Large intestine (tissue), 12 donors: ENCODE data around the gene RCC2. TPM values are rescaled to one million over a fixed set of nuclear protein-coding genes. Genes with fewer than 3 reads are reported as not detected.
"Not testable (repeated sequence)": the region's sequence is repeated elsewhere in the genome, so short reads cannot be mapped to it uniquely, and the experiment has no call there.

Source experiments
- DNase-seq, 2 donors: peaks; one replicate each; pipeline versions ENCODE4 v3.0.0 to v3.0.0-alpha.2; 2013
- H3K27ac ChIP-seq: one replicate; pipeline ENCODE4 v1.5.1; 2013; ENCODE audit warnings: low read length
- H3K27me3 ChIP-seq: 2 replicates; pipeline ENCODE4 v1.6.1; 2013; ENCODE audit warnings: low read length; ENCODE audit not compliant: control insufficient read depth, insufficient read depth
- H3K36me3 ChIP-seq: 2 replicates; pipeline ENCODE4 v1.6.1; 2013; ENCODE audit warnings: low read length; ENCODE audit not compliant: control insufficient read depth, insufficient read depth
- H3K4me1 ChIP-seq: one replicate; pipeline ENCODE4 v1.6.1; 2013; ENCODE audit warnings: low read length; ENCODE audit not compliant: control insufficient read depth, insufficient read depth
- H3K4me3 ChIP-seq: one replicate; pipeline ENCODE4 v1.5.1; 2013; ENCODE audit warnings: low read length
- H3K9me3 ChIP-seq: one replicate; pipeline ENCODE4 v1.6.1; 2013; ENCODE audit warnings: mild to moderate bottlenecking, low read depth, low read length, moderate library complexity; ENCODE audit not compliant: control insufficient read depth
- WGBS: methylation state at CpG from one replicate; pipeline ENCODE4 v1.1.5; 2013; ENCODE audit warnings: low lambda C conversion rate; ENCODE audit not compliant: insufficient coverage; 5-methylcytosine and 5-hydroxymethylcytosine counted together
- long read RNA-seq, 11 donors: transcript quantifications; one replicate each; lab custom pipeline, GENCODE V29; 2026
- polyA plus RNA-seq: library from polyadenylated mRNA; unstranded; fragments of 120-200 nt; gene quantifications from one replicate; pipeline ENCODE4 v1.2.1, GENCODE V29; 2013

The RCC2 gene
- 51.0 TPM for polyA plus RNA-seq
- long read RNA-seq, donor 1, full-length matches to known transcripts, result 4 of 4 reads
- long read RNA-seq, donor 1, partial matches to known transcripts, result 0 of 4 reads
- long read RNA-seq, donor 1, other reads (novel, unspliced or antisense), result 0 of 4 reads
- long read RNA-seq, donor 2, full-length matches to known transcripts, result 11 of 11 reads
- long read RNA-seq, donor 2, partial matches to known transcripts, result 0 of 11 reads
- long read RNA-seq, donor 2, other reads (novel, unspliced or antisense), result 0 of 11 reads
- long read RNA-seq, donor 3, result 0 reads
- long read RNA-seq, donor 4, result 0 reads
- long read RNA-seq, donor 5, full-length matches to known transcripts, result 7 of 7 reads
- long read RNA-seq, donor 5, partial matches to known transcripts, result 0 of 7 reads
- long read RNA-seq, donor 5, other reads (novel, unspliced or antisense), result 0 of 7 reads
- long read RNA-seq, donor 6, full-length matches to known transcripts, result 12 of 12 reads
- long read RNA-seq, donor 6, partial matches to known transcripts, result 0 of 12 reads
- long read RNA-seq, donor 6, other reads (novel, unspliced or antisense), result 0 of 12 reads
- long read RNA-seq, donor 7, full-length matches to known transcripts, result 2 of 2 reads
- long read RNA-seq, donor 7, partial matches to known transcripts, result 0 of 2 reads
- long read RNA-seq, donor 7, other reads (novel, unspliced or antisense), result 0 of 2 reads
- long read RNA-seq, donor 8, full-length matches to known transcripts, result 11 of 11 reads
- long read RNA-seq, donor 8, partial matches to known transcripts, result 0 of 11 reads
- long read RNA-seq, donor 8, other reads (novel, unspliced or antisense), result 0 of 11 reads
- long read RNA-seq, donor 9, full-length matches to known transcripts, result 7 of 7 reads
- long read RNA-seq, donor 9, partial matches to known transcripts, result 0 of 7 reads
- long read RNA-seq, donor 9, other reads (novel, unspliced or antisense), result 0 of 7 reads
- long read RNA-seq, donor 10, full-length matches to known transcripts, result 6 of 6 reads
- long read RNA-seq, donor 10, partial matches to known transcripts, result 0 of 6 reads
- long read RNA-seq, donor 10, other reads (novel, unspliced or antisense), result 0 of 6 reads
- long read RNA-seq, donor 11, full-length matches to known transcripts, result 9 of 9 reads
- long read RNA-seq, donor 11, partial matches to known transcripts, result 0 of 9 reads
- long read RNA-seq, donor 11, other reads (novel, unspliced or antisense), result 0 of 9 reads

GRCh38 chr1:17439250-17440073 is at the start of gene RCC2:
Gene RCC2 (minus strand): TSS chr1:17439677. CDS start chr1:17438514, 1,163 bp downstream.
- no peaks in the 10 kb centered on the region for H3K4me1 ChIP-seq
- peak within 1 kb of the TSS; percentile 80 for H3K4me3 ChIP-seq
- WGBS, result 0% methylated on average over 5 of the region's 75 CpGs
- peak; percentile 37 to 68 for DNase-seq
- no peaks in the 10 kb centered on the region for H3K9me3 ChIP-seq
- H3K27me3 ChIP-seq, result peaks cover 23% of the 10 kb centered on the region
- H3K36me3 ChIP-seq, result peaks cover 8% of the 10 kb centered on the region
- H3K27ac ChIP-seq, result peak within 1 kb of the TSS; percentile 73

GRCh38 chr1:17486242-17486641 is 46.8 kb upstream of the RCC2 start:
- no peak for DNase-seq
- no peak overlapping the region for H3K27ac ChIP-seq
- H3K27me3 ChIP-seq, result no peaks in the 10 kb centered on the region
- WGBS, result no CpG with 5 or more reads among the region's 9 CpGs
- H3K36me3 ChIP-seq, result no peaks in the 10 kb centered on the region
- H3K4me3 ChIP-seq, result no peak overlapping the region
- no peaks in the 10 kb centered on the region for H3K4me1 ChIP-seq
- H3K9me3 ChIP-seq, result no peaks in the 10 kb centered on the region

GRCh38 chr1:17485281-17485680 is 45.8 kb upstream of the RCC2 start:
- Histone ChIP-seq H3K27ac (no peak overlapping the region), H3K9me3 (no peaks in the 10 kb centered on the region), H3K27me3 (no peaks in the 10 kb centered on the region), H3K36me3 (no peaks in the 10 kb centered on the region), H3K4me1 (no peaks in the 10 kb centered on the region), H3K4me3 (no peak overlapping the region)
- WGBS, result no CpG with 5 or more reads among the region's 10 CpGs
- DNase-seq, result no peak

DNA sequence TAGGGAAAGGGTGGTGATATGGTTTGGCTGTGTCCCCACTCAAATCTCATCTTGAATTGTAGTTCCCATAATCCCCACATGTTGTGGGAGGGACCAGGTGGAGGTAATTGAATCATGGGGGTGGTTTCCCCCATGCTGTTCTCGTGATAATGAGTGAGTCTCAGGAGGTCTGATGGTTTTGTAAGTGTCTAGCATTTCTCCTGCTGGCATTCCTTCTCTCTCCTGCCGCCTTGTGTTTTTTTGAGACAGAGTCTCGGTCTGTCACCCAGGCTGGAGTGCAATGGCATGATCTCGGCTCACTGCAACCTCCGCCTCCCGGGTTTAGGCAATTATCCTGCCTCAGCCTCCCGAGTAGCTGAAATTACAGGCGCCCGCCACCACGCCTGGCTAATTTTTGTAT is 42.5 kb upstream of the RCC2 start:
- not testable (repeated sequence) for H3K27me3 ChIP-seq, DNase-seq
- WGBS, result 100% methylated on average over 1 of the region's 10 CpGs

GRCh38 chr1:17480846-17481245 is 41.4 kb upstream of the RCC2 start:
- no CpG with 5 or more reads among the region's 7 CpGs for WGBS
- no peak for DNase-seq
- no peak overlapping the region for H3K4me3 ChIP-seq
- H3K27ac ChIP-seq, result no peak overlapping the region
- no peaks in the 10 kb centered on the region for H3K9me3 ChIP-seq
- H3K36me3 ChIP-seq, result no peaks in the 10 kb centered on the region
- H3K4me1 ChIP-seq, result no peaks in the 10 kb centered on the region
- no peaks in the 10 kb centered on the region for H3K27me3 ChIP-seq

More for the DNA sequence above, 42.5 kb upstream of the RCC2 start:
- H3K4me3 ChIP-seq, H3K36me3 ChIP-seq, H3K4me1 ChIP-seq, H3K9me3 ChIP-seq, H3K27ac ChIP-seq: not testable (repeated sequence)

DNA sequence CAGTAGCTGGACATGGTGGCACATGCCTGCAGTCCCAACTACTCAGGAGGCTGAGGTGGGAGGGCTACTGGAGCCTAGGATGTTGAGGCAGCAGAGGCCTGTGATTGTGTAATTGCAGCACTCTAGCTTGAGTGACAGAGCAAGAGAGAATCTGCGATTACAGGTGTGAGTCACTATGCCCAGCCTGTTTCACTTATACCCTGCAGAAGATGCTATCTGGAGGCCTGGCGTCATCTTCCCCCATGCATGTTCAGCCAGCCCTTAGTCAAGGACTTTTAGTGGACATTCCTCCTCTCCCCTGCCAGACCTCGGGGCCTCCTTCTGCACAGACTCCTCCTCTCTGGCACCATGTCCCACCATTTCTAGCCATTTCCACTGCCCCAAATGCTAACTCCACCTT is 36.3 kb upstream of the RCC2 start:
- no peaks in the 10 kb centered on the region for H3K9me3 ChIP-seq
- no peaks in the 10 kb centered on the region for H3K36me3 ChIP-seq
- DNase-seq, result no peak
- H3K27ac ChIP-seq, result no peak overlapping the region
- no peaks in the 10 kb centered on the region for H3K27me3 ChIP-seq
- no peak overlapping the region for H3K4me3 ChIP-seq
- WGBS, result no CpG with 5 or more reads among the region's 3 CpGs
- H3K4me1 ChIP-seq, result no peaks in the 10 kb centered on the region

DNA sequence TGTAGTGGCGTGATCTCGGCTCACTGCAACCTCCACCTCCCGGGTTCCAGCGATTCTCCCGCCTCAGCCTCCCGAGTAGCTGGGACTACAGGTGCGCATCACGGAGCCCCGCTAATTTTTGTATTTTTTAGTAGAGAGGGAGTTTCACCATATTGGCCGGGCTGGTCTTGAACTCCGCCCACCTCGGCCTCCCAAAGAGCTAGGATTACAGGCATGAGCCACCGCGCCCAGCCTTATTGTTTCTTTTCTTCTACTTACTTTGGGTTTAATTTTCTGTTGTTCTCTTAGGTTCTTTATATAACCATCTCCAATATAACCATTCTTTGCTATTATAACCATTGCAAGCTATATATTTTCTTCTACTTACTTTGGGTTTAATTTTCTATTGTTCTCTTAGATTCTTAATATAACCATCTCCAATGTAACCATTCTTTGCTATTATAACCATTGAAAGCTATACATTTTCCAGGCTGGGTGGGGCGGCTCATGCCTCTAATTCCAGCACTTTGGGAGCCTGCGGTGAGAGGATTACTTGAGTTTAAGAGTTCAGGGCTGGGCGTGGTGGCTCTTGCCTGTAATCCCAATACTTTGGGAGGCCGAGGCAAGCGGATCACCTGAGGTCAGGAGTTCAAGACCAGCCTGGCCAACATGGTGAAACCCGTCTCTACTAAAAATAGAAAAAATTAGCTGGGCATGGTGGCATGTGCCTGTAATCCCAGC is 35.5 kb upstream of the RCC2 start:
- H3K36me3 ChIP-seq, H3K27me3 ChIP-seq, H3K9me3 ChIP-seq, H3K4me3 ChIP-seq, H3K27ac ChIP-seq, H3K4me1 ChIP-seq, DNase-seq: not testable (repeated sequence)
- WGBS, result 100% methylated on average over 3 of the region's 20 CpGs

GRCh38 chr1:17472814-17473213 is 33.3 kb upstream of the RCC2 start:
- no CpG with 5 or more reads among the region's 5 CpGs for WGBS
- Histone ChIP-seq H3K36me3 (no peaks in the 10 kb centered on the region), H3K4me1 (no peaks in the 10 kb centered on the region), H3K27ac (no peak overlapping the region), H3K4me3 (no peak overlapping the region), H3K9me3 (no peaks in the 10 kb centered on the region), H3K27me3 (no peaks in the 10 kb centered on the region)
- DNase-seq, result peak in 1 of 2 donors; percentile 22

DNA sequence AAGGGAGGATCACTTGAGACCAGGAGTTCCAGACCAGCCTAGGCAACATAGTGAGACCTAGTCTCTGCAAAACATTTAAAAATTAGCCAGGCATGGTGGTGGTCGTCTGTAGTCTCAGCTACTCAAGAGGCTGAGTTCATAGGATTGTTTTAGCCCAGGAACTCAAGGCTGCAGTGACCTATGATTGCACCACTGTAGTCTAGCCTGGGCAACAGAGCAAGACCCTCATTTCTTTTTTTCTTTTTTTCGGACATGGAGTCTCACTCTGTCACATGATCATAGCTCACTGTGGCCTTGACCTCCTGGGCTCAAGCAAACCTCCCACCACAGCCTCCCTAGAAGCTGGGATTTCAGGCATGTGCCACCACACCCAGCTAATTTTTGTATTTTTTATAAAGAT is 31.9 kb upstream of the RCC2 start:
- no peak overlapping the region for H3K4me3 ChIP-seq
- no CpG with 5 or more reads among the region's 2 CpGs for WGBS
- H3K9me3 ChIP-seq, result no peaks in the 10 kb centered on the region
- H3K36me3 ChIP-seq, result no peaks in the 10 kb centered on the region
- H3K27ac ChIP-seq, result no peak overlapping the region
- DNase-seq, result no peak
- no peaks in the 10 kb centered on the region for H3K4me1 ChIP-seq
- no peaks in the 10 kb centered on the region for H3K27me3 ChIP-seq
